ENCODE data around the gene NR3C1.

- no peak for TF ChIP-seq CTCF (IDR thresholded peaks at IDR 0.05; ENCODE audit: low read length)
- TF ChIP-seq EZH2 (optimal IDR thresholded peaks at IDR 0.05; ENCODE audit: low read depth, low read length), result no peak
- no peak for TF ChIP-seq EZH2phosphoT487 (IDR thresholded peaks at IDR 0.05; ENCODE audit: low read length)
Observed at GRCh38 chr5:143405849-143406098, 2.3 kb upstream of the NR3C1 start.
